HepG2 (cell line): Measurements from ENCODE around the gene EPO. TPM values are rescaled to one million over a fixed set of nuclear protein-coding genes. Genes with fewer than 3 reads are reported as not detected.

Experiments used
- AGO2 ChIP-seq: fragments of 200-400 bp; formaldehyde crosslinking; optimal IDR thresholded peaks from 2 replicates; pipeline ENCODE3; 2017; ENCODE audit warnings: mild to moderate bottlenecking, low read depth, low read length, moderate library complexity
- CCAR2 ChIP-seq: fragments of 200-400 bp; formaldehyde crosslinking; optimal IDR thresholded peaks from 2 replicates; pipeline ENCODE3; 2018; ENCODE audit warnings: low read depth, mild to moderate bottlenecking, low read length, moderate library complexity
- FOXJ3 ChIP-seq: sonication (generic); formaldehyde crosslinking; IDR thresholded peaks from 2 replicates; pipeline ENCODE4 v1.4.0; 2020; ENCODE audit warnings: missing genetic modification reagents, mild to moderate bottlenecking, borderline replicate concordance
- FOXP1 ChIP-seq, 2 experiments: fragments of 450-650 bp in 1 of 2; IDR thresholded peaks; 2 replicates each; pipeline ENCODE4 v1.6.1; 2017 to 2018; ENCODE audit warnings: antibody characterized with exemption in 1 of 2
- HNF4A ChIP-seq: sonication (generic); formaldehyde crosslinking; IDR thresholded peaks from 2 replicates; pipeline ENCODE4 v1.4.0; 2020; ENCODE audit warnings: missing genetic modification reagents
- ISX ChIP-seq: sonication (generic); formaldehyde crosslinking; conservative IDR thresholded peaks from 2 replicates; pipeline ENCODE4 v1.5.0; 2020; ENCODE audit warnings: missing genetic modification reagents
- JUN ChIP-seq: sonication (generic); formaldehyde crosslinking; IDR thresholded peaks from 2 replicates; pipeline ENCODE4 v1.4.0; 2020; ENCODE audit warnings: mild to moderate bottlenecking, missing genetic modification reagents
- LCORL ChIP-seq, 2 experiments: fragments of 450-650 bp in 1 of 2; sonication (generic) in 1 of 2; formaldehyde crosslinking in 1 of 2; IDR thresholded peaks; 2 replicates each; pipeline versions ENCODE4 v1.5.0 to v1.6.1; 2017 to 2020; ENCODE audit warnings: antibody characterized with exemption in 1 of 2, missing genetic modification reagents in 1 of 2
- SAFB2 ChIP-seq: sonication (generic); formaldehyde crosslinking; IDR thresholded peaks from 2 replicates; pipeline ENCODE4 v1.5.1; 2020; ENCODE audit warnings: missing genetic modification reagents, low read depth, mild to moderate bottlenecking, borderline replicate concordance
- SMARCC2 ChIP-seq: fragments of 450-650 bp; IDR thresholded peaks from 2 replicates; pipeline ENCODE4 v1.6.1; 2017; ENCODE audit warnings: antibody characterized with exemption, mild to moderate bottlenecking
- ZBTB3 ChIP-seq: sonication (generic); formaldehyde crosslinking; IDR thresholded peaks from 2 replicates; pipeline ENCODE4 v1.4.0; 2020; ENCODE audit warnings: low read depth, mild to moderate bottlenecking, moderate library complexity, missing genetic modification reagents, borderline replicate concordance
- ZMYM4 ChIP-seq: sonication (generic); formaldehyde crosslinking; IDR thresholded peaks from 2 replicates; pipeline ENCODE4 v1.8.1; 2023; ENCODE audit warnings: mild to moderate bottlenecking, missing genetic modification reagents
- ZNF10 ChIP-seq: sonication (generic); formaldehyde crosslinking; IDR thresholded peaks from 2 replicates; pipeline ENCODE4 v1.4.0; 2020; ENCODE audit warnings: mild to moderate bottlenecking, low read depth, missing genetic modification reagents, borderline replicate concordance
- ZNF563 ChIP-seq: sonication (generic); formaldehyde crosslinking; IDR thresholded peaks from 2 replicates; pipeline ENCODE4 v1.8.0; 2022; ENCODE audit warnings: mild to moderate bottlenecking, moderate library complexity, missing genetic modification reagents
- ZNF644 ChIP-seq: IDR thresholded peaks from 2 replicates; pipeline ENCODE4 v1.6.1; 2016; ENCODE audit warnings: low read depth
- ZNF782 ChIP-seq: sonication (generic); formaldehyde crosslinking; IDR thresholded peaks from 2 replicates; pipeline ENCODE4 v1.4.0; 2020; ENCODE audit warnings: missing genetic modification reagents, mild to moderate bottlenecking, borderline replicate concordance
- ZNF878 ChIP-seq: sonication (generic); formaldehyde crosslinking; IDR thresholded peaks from 2 replicates; pipeline ENCODE4 v1.8.1; 2023; ENCODE audit warnings: mild to moderate bottlenecking, missing genetic modification reagents, moderate library complexity
- polyA plus RNA-seq, 8 experiments: library from polyadenylated mRNA; depleted of rRNA in 3 of 8; stranded (reverse) in 7 of 8; unstranded in 1 of 8; fragments of >200 nt; fragmentation: Illumina TruSeq in 4 of 8; extraction: Trizol in 4 of 8; gene quantifications; 2 replicates each; pipeline versions ENCODE4 v1.2.1 to v1.2.3, GENCODE V29; 2011 to 2016; ENCODE audit warnings: low read depth in 4 of 8, missing spikeins in 1 of 8, mixed read lengths in 1 of 8; ENCODE audit not compliant: insufficient read depth in 1 of 8
- total RNA-seq, 5 experiments: library from RNA; depleted of rRNA; stranded (reverse); fragments of >200 nt; fragmentation: Illumina TruSeq; extraction: Trizol; gene quantifications; 2 replicates each; pipeline ENCODE4 v1.2.3, GENCODE V29; 2016; ENCODE audit warnings: low read depth in 1 of 5
- TF ChIP-seq, protein P1 (sequence below): sonication (generic); formaldehyde crosslinking; IDR thresholded peaks from 2 replicates; pipeline ENCODE4 v1.8.0; 2022; ENCODE audit warnings: missing genetic modification reagents, mild to moderate bottlenecking, moderate library complexity, borderline replicate concordance
- TF ChIP-seq, protein P2 (sequence below): sonication (generic); formaldehyde crosslinking; IDR thresholded peaks from 2 replicates; pipeline ENCODE4 v1.5.0; 2020; ENCODE audit warnings: mild to moderate bottlenecking, missing genetic modification reagents
- TF ChIP-seq, protein P3 (sequence below): sonication (generic); formaldehyde crosslinking; IDR thresholded peaks from 2 replicates; pipeline ENCODE4 v1.4.0; 2020; ENCODE audit warnings: missing genetic modification reagents, borderline replicate concordance
- TF ChIP-seq, protein P4 (sequence below): sonication (generic); formaldehyde crosslinking; IDR thresholded peaks from 2 replicates; pipeline ENCODE4 v1.8.0; 2022; ENCODE audit warnings: mild to moderate bottlenecking, missing genetic modification reagents, moderate library complexity
- TF ChIP-seq, protein P5 (sequence below), 2 experiments: fragments of 450-650 bp in 1 of 2; sonication (generic) in 1 of 2; formaldehyde crosslinking; IDR thresholded peaks; 2 replicates each; pipeline versions ENCODE4 v1.5.0 to v1.8.0; 2020 to 2022; ENCODE audit warnings: mild to moderate bottlenecking in 1 of 2, missing genetic modification reagents in 1 of 2

EPO gene
- total and polyA plus RNA-seq, 2 of the 13 experiments (the other 11 are each of a cell fraction or from before 2014, with no cell fraction given), result 10.3 to 25.7 TPM

DNA sequence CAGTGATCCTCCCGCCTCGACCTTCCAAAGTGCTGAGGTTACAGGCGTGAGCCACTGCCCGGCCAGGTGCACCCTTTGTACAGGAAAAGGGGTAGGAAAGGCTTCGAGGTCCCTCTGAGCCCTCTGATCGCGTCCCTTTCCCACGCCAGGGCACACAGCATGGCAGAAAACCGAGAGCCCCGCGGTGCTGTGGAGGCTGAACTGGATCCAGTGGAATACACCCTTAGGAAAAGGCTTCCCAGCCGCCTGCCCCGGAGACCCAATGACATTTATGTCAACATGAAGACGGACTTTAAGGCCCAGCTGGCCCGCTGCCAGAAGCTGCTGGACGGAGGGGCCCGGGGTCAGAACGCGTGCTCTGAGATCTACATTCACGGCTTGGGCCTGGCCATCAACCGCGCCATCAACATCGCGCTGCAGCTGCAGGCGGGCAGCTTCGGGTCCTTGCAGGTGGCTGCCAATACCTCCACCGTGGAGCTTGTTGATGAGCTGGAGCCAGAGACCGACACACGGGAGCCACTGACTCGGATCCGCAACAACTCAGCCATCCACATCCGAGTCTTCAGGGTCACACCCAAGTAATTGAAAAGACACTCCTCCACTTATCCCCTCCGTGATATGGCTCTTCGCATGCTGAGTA is 13.5 kb upstream of the EPO start (continued):
- no peak for TF ChIP-seq SMARCC2
- TF ChIP-seq AGO2, result no peak
- no peak for TF ChIP-seq ZNF563 (CRISPR knock-in tag)
- no peak for TF ChIP-seq ZNF782 (CRISPR knock-in tag)
- no peak for TF ChIP-seq ISX (CRISPR knock-in tag)
- TF ChIP-seq CCAR2, result no peak
- no peak for TF ChIP-seq ZNF878 (CRISPR knock-in tag)
- TF ChIP-seq ZMYM4 (CRISPR knock-in tag), result peak; percentile 52
- TF ChIP-seq, protein P1, sequence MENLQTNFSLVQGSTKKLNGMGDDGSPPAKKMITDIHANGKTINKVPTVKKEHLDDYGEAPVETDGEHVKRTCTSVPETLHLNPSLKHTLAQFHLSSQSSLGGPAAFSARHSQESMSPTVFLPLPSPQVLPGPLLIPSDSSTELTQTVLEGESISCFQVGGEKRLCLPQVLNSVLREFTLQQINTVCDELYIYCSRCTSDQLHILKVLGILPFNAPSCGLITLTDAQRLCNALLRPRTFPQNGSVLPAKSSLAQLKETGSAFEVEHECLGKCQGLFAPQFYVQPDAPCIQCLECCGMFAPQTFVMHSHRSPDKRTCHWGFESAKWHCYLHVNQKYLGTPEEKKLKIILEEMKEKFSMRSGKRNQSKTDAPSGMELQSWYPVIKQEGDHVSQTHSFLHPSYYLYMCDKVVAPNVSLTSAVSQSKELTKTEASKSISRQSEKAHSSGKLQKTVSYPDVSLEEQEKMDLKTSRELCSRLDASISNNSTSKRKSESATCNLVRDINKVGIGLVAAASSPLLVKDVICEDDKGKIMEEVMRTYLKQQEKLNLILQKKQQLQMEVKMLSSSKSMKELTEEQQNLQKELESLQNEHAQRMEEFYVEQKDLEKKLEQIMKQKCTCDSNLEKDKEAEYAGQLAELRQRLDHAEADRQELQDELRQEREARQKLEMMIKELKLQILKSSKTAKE (CRISPR knock-in tag), result no peak
- TF ChIP-seq ZNF10, result no peak
- no peak for TF ChIP-seq ZBTB3 (CRISPR knock-in tag)
- TF ChIP-seq ZNF644 (CRISPR knock-in tag), result 0 out of 2 replicates have a peak, but pooled peaks have one; percentile 15
- TF ChIP-seq JUN (CRISPR knock-in tag), result no peak
- peak; percentile 53 for TF ChIP-seq HNF4A (CRISPR knock-in tag)
- TF ChIP-seq, protein P2, sequence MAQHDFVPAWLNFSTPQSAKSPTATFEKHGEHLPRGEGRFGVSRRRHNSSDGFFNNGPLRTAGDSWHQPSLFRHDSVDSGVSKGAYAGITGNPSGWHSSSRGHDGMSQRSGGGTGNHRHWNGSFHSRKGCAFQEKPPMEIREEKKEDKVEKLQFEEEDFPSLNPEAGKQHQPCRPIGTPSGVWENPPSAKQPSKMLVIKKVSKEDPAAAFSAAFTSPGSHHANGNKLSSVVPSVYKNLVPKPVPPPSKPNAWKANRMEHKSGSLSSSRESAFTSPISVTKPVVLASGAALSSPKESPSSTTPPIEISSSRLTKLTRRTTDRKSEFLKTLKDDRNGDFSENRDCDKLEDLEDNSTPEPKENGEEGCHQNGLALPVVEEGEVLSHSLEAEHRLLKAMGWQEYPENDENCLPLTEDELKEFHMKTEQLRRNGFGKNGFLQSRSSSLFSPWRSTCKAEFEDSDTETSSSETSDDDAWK (CRISPR knock-in tag), result no peak
- TF ChIP-seq SAFB2 (CRISPR knock-in tag), result peak; percentile 57; the same call in 1 of the 2 replicates
- TF ChIP-seq, protein P3, sequence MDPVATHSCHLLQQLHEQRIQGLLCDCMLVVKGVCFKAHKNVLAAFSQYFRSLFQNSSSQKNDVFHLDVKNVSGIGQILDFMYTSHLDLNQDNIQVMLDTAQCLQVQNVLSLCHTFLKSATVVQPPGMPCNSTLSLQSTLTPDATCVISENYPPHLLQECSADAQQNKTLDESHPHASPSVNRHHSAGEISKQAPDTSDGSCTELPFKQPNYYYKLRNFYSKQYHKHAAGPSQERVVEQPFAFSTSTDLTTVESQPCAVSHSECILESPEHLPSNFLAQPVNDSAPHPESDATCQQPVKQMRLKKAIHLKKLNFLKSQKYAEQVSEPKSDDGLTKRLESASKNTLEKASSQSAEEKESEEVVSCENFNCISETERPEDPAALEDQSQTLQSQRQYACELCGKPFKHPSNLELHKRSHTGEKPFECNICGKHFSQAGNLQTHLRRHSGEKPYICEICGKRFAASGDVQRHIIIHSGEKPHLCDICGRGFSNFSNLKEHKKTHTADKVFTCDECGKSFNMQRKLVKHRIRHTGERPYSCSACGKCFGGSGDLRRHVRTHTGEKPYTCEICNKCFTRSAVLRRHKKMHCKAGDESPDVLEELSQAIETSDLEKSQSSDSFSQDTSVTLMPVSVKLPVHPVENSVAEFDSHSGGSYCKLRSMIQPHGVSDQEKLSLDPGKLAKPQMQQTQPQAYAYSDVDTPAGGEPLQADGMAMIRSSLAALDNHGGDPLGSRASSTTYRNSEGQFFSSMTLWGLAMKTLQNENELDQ (CRISPR knock-in tag), result no peak
- TF ChIP-seq FOXP1 (IDR thresholded peaks at IDR 0.05), result no peak
- TF ChIP-seq FOXP1 (CRISPR knock-in tag; IDR thresholded peaks at IDR 0.05), result no peak
- 0 out of 2 replicates have a peak, but pooled peaks have one; percentile 28 for TF ChIP-seq FOXJ3 (CRISPR knock-in tag)
- TF ChIP-seq, protein P4, sequence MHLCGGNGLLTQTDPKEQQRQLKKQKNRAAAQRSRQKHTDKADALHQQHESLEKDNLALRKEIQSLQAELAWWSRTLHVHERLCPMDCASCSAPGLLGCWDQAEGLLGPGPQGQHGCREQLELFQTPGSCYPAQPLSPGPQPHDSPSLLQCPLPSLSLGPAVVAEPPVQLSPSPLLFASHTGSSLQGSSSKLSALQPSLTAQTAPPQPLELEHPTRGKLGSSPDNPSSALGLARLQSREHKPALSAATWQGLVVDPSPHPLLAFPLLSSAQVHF, result no peak
- TF ChIP-seq, protein P5, sequence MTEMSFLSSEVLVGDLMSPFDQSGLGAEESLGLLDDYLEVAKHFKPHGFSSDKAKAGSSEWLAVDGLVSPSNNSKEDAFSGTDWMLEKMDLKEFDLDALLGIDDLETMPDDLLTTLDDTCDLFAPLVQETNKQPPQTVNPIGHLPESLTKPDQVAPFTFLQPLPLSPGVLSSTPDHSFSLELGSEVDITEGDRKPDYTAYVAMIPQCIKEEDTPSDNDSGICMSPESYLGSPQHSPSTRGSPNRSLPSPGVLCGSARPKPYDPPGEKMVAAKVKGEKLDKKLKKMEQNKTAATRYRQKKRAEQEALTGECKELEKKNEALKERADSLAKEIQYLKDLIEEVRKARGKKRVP (CRISPR knock-in tag; IDR thresholded peaks at IDR 0.05), result no peak
- peak; percentile 68; the same call in 1 of the 2 replicates for TF ChIP-seq LCORL (IDR thresholded peaks at IDR 0.05)
- no peak for TF ChIP-seq LCORL (CRISPR knock-in tag; IDR thresholded peaks at IDR 0.05)
